Fibroblast of skin of right biceps (primary cell): ENCODE measurements around the gene KRTAP22-2.
A peak's percentile ranks its signal among the peaks of the same experiment; 100 is the strongest.

Source experiments
- DNase-seq: peaks from one replicate; pipeline ENCODE4 v3.0.0-alpha.2; 2013

Gene KRTAP22-2

GRCh38 chr21:30590297-30590696, at the start of gene KRTAP22-2:
Gene KRTAP22-2 (minus strand): TSS chr21:30590397.
- DNase-seq: no peak

- no peak for DNase-seq
These were observed 48.5 kb upstream of the KRTAP22-2 start for GRCh38 chr21:30638686-30639085.

- DNase-seq: no peak
These were observed 44.7 kb upstream of the KRTAP22-2 start, which contains the start of gene KRTAP20-2 for GRCh38 chr21:30634906-30635305. Gene KRTAP20-2 (plus strand): TSS chr21:30635206. CDS start chr21:30635264, 58 bp downstream.

GRCh38 chr21:30629200-30629599, 39.0 kb upstream of the KRTAP22-2 start:
- no peak for DNase-seq

GRCh38 chr21:30628109-30628508, 37.9 kb upstream of the KRTAP22-2 start:
- DNase-seq: no peak

GRCh38 chr21:30625449-30626165, 35.4 kb upstream of the KRTAP22-2 start:
- DNase-seq: no peak

- no peak for DNase-seq
These were observed 33.2 kb upstream of the KRTAP22-2 start for GRCh38 chr21:30623362-30623761.

GRCh38 chr21:30620522-30620921, 30.3 kb upstream of the KRTAP22-2 start, which contains the start of gene KRTAP20-4:
Gene KRTAP20-4 (plus strand): TSS chr21:30620627.
- DNase-seq: no peak

- no peak for DNase-seq
These were observed 29.9 kb upstream of the KRTAP22-2 start for GRCh38 chr21:30620080-30620479.

- DNase-seq: no peak
These were observed 25.9 kb upstream of the KRTAP22-2 start, which contains the start of gene KRTAP20-1 for GRCh38 chr21:30616125-30616524. Gene KRTAP20-1 (plus strand): TSS chr21:30616425. CDS start chr21:30616455, 30 bp downstream.

GRCh38 chr21:30615199-30615598, 25.0 kb upstream of the KRTAP22-2 start:
- no peak for DNase-seq

GRCh38 chr21:30613836-30614235, 23.6 kb upstream of the KRTAP22-2 start, which contains the start of gene KRTAP6-1:
Gene KRTAP6-1 (minus strand): TSS chr21:30613930. CDS start chr21:30613904, 26 bp downstream.
- DNase-seq: no peak

- no peak for DNase-seq
These were observed 21.9 kb upstream of the KRTAP22-2 start for GRCh38 chr21:30612132-30612531.

GRCh38 chr21:30605968-30606367, 15.8 kb upstream of the KRTAP22-2 start:
- no peak for DNase-seq

GRCh38 chr21:30600787-30601186, 10.6 kb upstream of the KRTAP22-2 start, which contains the start of gene KRTAP22-1:
Gene KRTAP22-1 (plus strand): TSS chr21:30601087.
- DNase-seq: no peak

- no peak for DNase-seq
These were observed 8.6 kb upstream of the KRTAP22-2 start, which contains the start of gene KRTAP6-2 for GRCh38 chr21:30598802-30599201. Gene KRTAP6-2 (minus strand): TSS chr21:30598902. CDS start chr21:30598874, 28 bp downstream.

- no peak for DNase-seq
These were observed 1.9 kb upstream of the KRTAP22-2 start, which contains the start of gene KRTAP6-3 for GRCh38 chr21:30592140-30592539. Gene KRTAP6-3 (plus strand): TSS chr21:30592440. CDS start chr21:30592446, 6 bp downstream.

- no peak for DNase-seq
These were observed 7.3 kb downstream of the KRTAP22-2 start for GRCh38 chr21:30582870-30583269.

GRCh38 chr21:30580132-30580531, 10.1 kb downstream of the KRTAP22-2 start:
- DNase-seq: no peak

GRCh38 chr21:30579346-30579745, 10.9 kb downstream of the KRTAP22-2 start:
- DNase-seq: no peak

- DNase-seq: peak; percentile 1
These were observed 12.4 kb downstream of the KRTAP22-2 start for GRCh38 chr21:30577766-30578165.

- DNase-seq: no peak
These were observed 22.6 kb downstream of the KRTAP22-2 start for GRCh38 chr21:30567617-30568016.

- DNase-seq: no peak
These were observed 26.6 kb downstream of the KRTAP22-2 start for GRCh38 chr21:30563630-30564029.

- no peak for DNase-seq
These were observed 27.1 kb downstream of the KRTAP22-2 start for GRCh38 chr21:30563072-30563471.
